Activated T-helper 1 cell treated with anti-CD3 and anti-CD28 coated beads, Interleukin-12 subunit alpha, Interleukin-12 subunit beta, Interleukin-2, Interleukin-4 antibody, amounts not matched to agents 30 ng/mL and 10 ng/mL and 1 ng/mL, durations not matched to agents 14 hours and 24 hours and 36 hours (primary cell): ENCODE data around the gene CBR3. TPM values are rescaled to one million over a fixed set of nuclear protein-coding genes. Genes with fewer than 3 reads are reported as not detected.
A peak's percentile ranks its signal among the peaks of the same experiment; 100 is the strongest.
"Not testable (repeated sequence)": the region's sequence is repeated elsewhere in the genome, so short reads cannot be mapped to it uniquely, and the experiment has no call there.

ENCODE experiments used
- DNase-seq: peaks from one replicate; pipeline ENCODE4 v3.0.0; 2021; ENCODE audit warnings: low spot score
- H3K27ac Mint-ChIP-seq: one replicate; pipeline ENCODE4 v1.8.0; 2021; ENCODE audit warnings: mild to moderate bottlenecking, mixed read lengths
- H3K27me3 Mint-ChIP-seq: one replicate; pipeline ENCODE4 v1.8.0; 2022; ENCODE audit warnings: mild to moderate bottlenecking, moderate library complexity, mixed read lengths; ENCODE audit not compliant: insufficient read depth
- H3K36me3 Mint-ChIP-seq: one replicate; pipeline ENCODE4 v1.8.0; 2021; ENCODE audit warnings: low read depth, mixed read lengths
- H3K4me1 Mint-ChIP-seq: one replicate; pipeline ENCODE4 v1.8.0; 2021; ENCODE audit warnings: low read depth, mixed read lengths
- H3K4me3 Mint-ChIP-seq: one replicate; pipeline ENCODE4 v1.8.0; 2021; ENCODE audit warnings: mild to moderate bottlenecking, moderate library complexity, mixed read lengths
- H3K9me3 Mint-ChIP-seq: one replicate; pipeline ENCODE4 v1.8.0; 2021; ENCODE audit warnings: mixed read lengths
- intact Hi-C: fragments of 100-400 bp; cut with micrococcal nuclease; formaldehyde crosslinking; loops from one replicate; pipeline ENCODE4 v1.15.1; 2024
- total RNA-seq: library from RNA; stranded (reverse); gene quantifications from 2 replicates; pipeline ENCODE4 v1.2.3, GENCODE V29; 2022

Gene CBR3
- total RNA-seq, 1 donor from 2014 or later, result 16.4 TPM

DNA sequence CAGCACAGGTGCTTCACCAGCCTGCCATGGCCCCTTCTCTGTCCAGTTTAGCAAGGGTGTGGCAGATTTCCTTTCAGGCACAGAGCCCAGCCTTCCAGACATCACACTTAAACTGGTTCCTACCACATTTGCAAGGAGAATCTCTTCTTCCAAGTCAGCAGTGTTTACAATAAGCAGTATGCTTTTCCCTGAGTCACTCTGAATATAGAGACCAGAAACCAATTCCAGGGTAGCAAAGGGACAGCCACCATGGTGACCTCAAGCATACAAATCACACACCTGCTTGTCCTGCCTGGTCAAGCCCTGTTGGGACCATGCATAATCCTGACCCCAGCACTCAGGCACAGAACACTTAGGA is 8.7 kb upstream of the CBR3 start:
- H3K36me3 Mint-ChIP-seq, result peaks cover 2% of the 10 kb centered on the region
- peaks cover 25% of the 10 kb centered on the region for H3K4me1 Mint-ChIP-seq
- intact Hi-C loops, result no loop called here
- no peak overlapping the region for H3K27ac Mint-ChIP-seq
- H3K9me3 Mint-ChIP-seq, result no peaks in the 10 kb centered on the region
- H3K27me3 Mint-ChIP-seq, result peaks cover 8% of the 10 kb centered on the region
- DNase-seq, result no peak
- H3K4me3 Mint-ChIP-seq, result no peak overlapping the region

GRCh38 chr21:36126621-36127110 is 8.2 kb upstream of the CBR3 start:
- Mint-ChIP-seq H3K9me3 (no peaks in the 10 kb centered on the region), H3K36me3 (peaks cover 2% of the 10 kb centered on the region), H3K4me1 (peaks cover 25% of the 10 kb centered on the region), H3K27ac (no peak overlapping the region), H3K4me3 (no peak overlapping the region), H3K27me3 (peaks cover 8% of the 10 kb centered on the region)
- intact Hi-C loops, result no loop called here
- no peak for DNase-seq

DNA sequence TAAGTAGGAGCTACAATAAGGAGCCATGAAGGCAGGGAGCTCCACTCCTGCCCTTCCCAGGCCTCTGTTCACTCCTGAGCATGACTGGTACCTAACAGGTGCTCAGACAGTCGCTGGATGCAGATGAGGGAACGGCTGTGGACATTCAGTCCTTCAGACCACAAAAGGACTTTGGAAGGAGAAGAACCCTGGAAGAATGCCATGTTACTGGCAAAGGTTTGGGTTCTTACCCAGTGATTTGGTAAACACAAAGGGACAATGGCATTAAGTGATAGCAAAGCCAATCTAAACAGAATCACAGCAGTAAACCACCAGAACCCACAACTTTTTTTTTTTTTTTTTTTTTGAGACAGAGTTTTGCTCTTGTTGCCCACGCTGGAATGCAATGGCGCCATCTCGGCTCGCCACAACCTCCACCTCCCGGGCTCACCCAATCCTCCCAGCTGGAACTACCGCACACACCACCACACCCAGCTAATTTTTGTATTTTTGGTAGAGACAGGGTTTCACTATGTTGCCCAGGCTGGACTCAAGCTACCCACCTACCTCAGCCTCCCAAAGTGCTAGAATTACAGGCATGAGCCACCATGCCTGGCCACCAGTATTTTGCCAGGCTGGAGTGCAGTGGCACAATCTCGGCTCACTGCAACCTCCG is 7.5 kb upstream of the CBR3 start:
- Mint-ChIP-seq H3K27ac (no peak overlapping the region), H3K27me3 (peaks cover 8% of the 10 kb centered on the region), H3K36me3 (peaks cover 4% of the 10 kb centered on the region), H3K9me3 (no peaks in the 10 kb centered on the region), H3K4me1 (peaks cover 25% of the 10 kb centered on the region), H3K4me3 (no peak overlapping the region)
- intact Hi-C loops, result no loop called here
- no peak for DNase-seq

- peaks cover 4% of the 10 kb centered on the region for H3K36me3 Mint-ChIP-seq
- intact Hi-C loops, result no loop called here
- no peak overlapping the region for H3K4me3 Mint-ChIP-seq
- H3K4me1 Mint-ChIP-seq, result peaks cover 25% of the 10 kb centered on the region
- no peaks in the 10 kb centered on the region for H3K9me3 Mint-ChIP-seq
- no peak for DNase-seq
- no peak overlapping the region for H3K27ac Mint-ChIP-seq
- H3K27me3 Mint-ChIP-seq, result peaks cover 8% of the 10 kb centered on the region
Measured at GRCh38 chr21:36127977-36128376, 6.9 kb upstream of the CBR3 start.

- Mint-ChIP-seq H3K27ac (no peak overlapping the region), H3K4me3 (peak overlapping the region; percentile 48), H3K9me3 (no peaks in the 10 kb centered on the region), H3K36me3 (peaks cover 4% of the 10 kb centered on the region), H3K4me1 (peaks cover 30% of the 10 kb centered on the region), H3K27me3 (peaks cover 8% of the 10 kb centered on the region)
- no peak for DNase-seq
- intact Hi-C loops, result no loop called here
Measured at GRCh38 chr21:36129219-36129618, 5.7 kb upstream of the CBR3 start.

DNA sequence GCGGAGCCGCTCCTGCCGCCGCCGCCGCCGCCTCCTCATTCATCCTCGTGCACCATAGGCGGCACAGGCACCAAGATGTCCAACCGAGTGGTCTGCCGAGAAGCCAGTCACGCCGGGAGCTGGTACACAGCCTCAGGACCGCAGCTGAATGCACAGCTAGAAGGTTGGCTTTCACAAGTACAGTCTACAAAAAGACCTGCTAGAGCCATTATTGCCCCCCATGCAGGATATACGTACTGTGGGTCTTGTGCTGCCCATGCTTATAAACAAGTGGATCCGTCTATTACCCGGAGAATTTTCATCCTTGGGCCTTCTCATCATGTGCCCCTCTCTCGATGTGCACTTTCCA is 4.5 kb upstream of the CBR3 start:
- H3K4me1 Mint-ChIP-seq, result peaks cover 29% of the 10 kb centered on the region
- H3K9me3 Mint-ChIP-seq, DNase-seq, H3K36me3 Mint-ChIP-seq: not testable (repeated sequence)
- peak overlapping the region; percentile 81 for H3K27ac Mint-ChIP-seq
- intact Hi-C loops, result loop anchor here (10.0 kb wide), 1 partner anchor 854 kb away; no protein-coding TSS in a partner anchor
- H3K27me3 Mint-ChIP-seq, result peaks cover 10% of the 10 kb centered on the region
- peak overlapping the region; percentile 84 for H3K4me3 Mint-ChIP-seq

- intact Hi-C loops, result loop anchor here (10.0 kb wide), 1 partner anchor 854 kb away; no protein-coding TSS in a partner anchor
Measured at GRCh38 chr21:36130839-36131238, 4.0 kb upstream of the CBR3 start.

DNA sequence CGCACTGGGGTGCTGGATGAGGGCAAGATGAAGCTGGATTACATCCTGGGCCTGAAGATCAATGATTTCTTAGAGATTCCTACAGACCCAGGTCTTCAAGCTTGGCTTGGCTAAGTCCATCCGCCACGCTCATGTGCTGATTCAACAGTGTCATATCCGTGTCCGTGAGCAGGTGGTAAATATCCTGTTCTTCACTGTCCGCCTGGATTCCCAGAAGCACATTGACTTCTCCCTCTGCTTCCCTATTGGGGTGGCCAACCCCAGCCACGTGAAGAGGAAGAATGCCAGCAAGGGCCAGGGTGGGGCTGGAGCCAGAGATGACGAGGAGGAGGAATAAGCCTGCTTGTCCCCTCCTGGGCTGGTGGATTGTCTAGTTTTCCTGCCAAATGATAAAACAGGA is 2.2 kb upstream of the CBR3 start:
- peaks cover 10% of the 10 kb centered on the region for H3K27me3 Mint-ChIP-seq
- H3K36me3 Mint-ChIP-seq, result peaks cover 8% of the 10 kb centered on the region
- no peaks in the 10 kb centered on the region for H3K9me3 Mint-ChIP-seq
- DNase-seq, result no peak
- H3K4me3 Mint-ChIP-seq, result no peak overlapping the region
- intact Hi-C loops, result loop anchor here (10.0 kb wide), 1 partner anchor 852 kb away; no protein-coding TSS in a partner anchor
- no peak overlapping the region for H3K27ac Mint-ChIP-seq
- H3K4me1 Mint-ChIP-seq, result peaks cover 31% of the 10 kb centered on the region

More at GRCh38 chr21:36130839-36131238, 4.0 kb upstream of the CBR3 start:
- not testable (repeated sequence) for H3K9me3 Mint-ChIP-seq, H3K36me3 Mint-ChIP-seq, DNase-seq, H3K27ac Mint-ChIP-seq
- H3K4me3 Mint-ChIP-seq, result peak overlapping the region; percentile 84
- H3K4me1 Mint-ChIP-seq, result peaks cover 27% of the 10 kb centered on the region
- peaks cover 10% of the 10 kb centered on the region for H3K27me3 Mint-ChIP-seq

GRCh38 chr21:36135391-36136102 is 668 bp downstream of the CBR3 start:
- DNase-seq, result peak; percentile 68
- H3K4me3 Mint-ChIP-seq, result peak overlapping the region; percentile 94
- H3K27ac Mint-ChIP-seq, result peak overlapping the region; percentile 94
- intact Hi-C loops, result loop anchor here (1.0 to 10.0 kb wide), 7 partner anchors 21 to 849 kb away; partner anchors contain the start of genes CHAF1B, DOP1B, MORC3 and SETD4
- no peaks in the 10 kb centered on the region for H3K9me3 Mint-ChIP-seq
- peaks cover 5% of the 10 kb centered on the region for H3K27me3 Mint-ChIP-seq
- peaks cover 17% of the 10 kb centered on the region for H3K36me3 Mint-ChIP-seq
- H3K4me1 Mint-ChIP-seq, result peaks cover 22% of the 10 kb centered on the region

DNA sequence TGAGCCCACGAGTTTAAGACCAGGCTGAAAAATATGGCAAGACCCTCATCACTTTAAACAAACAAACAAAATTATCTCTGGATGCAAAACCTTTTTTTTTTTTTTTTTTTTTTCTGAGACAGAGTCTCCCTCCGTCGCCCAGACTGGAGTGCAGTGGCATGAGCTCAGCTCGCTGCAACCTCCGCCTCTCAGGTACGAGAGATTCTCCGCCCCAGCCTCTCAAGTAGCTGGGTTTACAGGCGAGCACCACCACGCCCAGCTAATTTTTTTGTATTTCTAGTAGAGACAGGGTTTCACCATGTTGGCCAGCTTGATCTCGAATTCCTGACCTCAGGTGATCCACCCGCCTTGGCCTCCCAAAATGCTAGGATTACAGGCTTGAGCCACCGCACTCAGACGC is 4.9 kb downstream of the CBR3 start:
- H3K27ac Mint-ChIP-seq, DNase-seq, H3K27me3 Mint-ChIP-seq, H3K4me3 Mint-ChIP-seq, H3K9me3 Mint-ChIP-seq: not testable (repeated sequence)
- peaks cover 16% of the 10 kb centered on the region for H3K4me1 Mint-ChIP-seq
- intact Hi-C loops, result loop anchor here (10.0 kb wide), 1 partner anchor 845 kb away; no protein-coding TSS in a partner anchor
- H3K36me3 Mint-ChIP-seq, result peaks cover 23% of the 10 kb centered on the region

- Mint-ChIP-seq H3K4me1 (peaks cover 15% of the 10 kb centered on the region), H3K27ac (no peak overlapping the region), H3K36me3 (peaks cover 26% of the 10 kb centered on the region), H3K27me3 (no peaks in the 10 kb centered on the region), H3K4me3 (no peak overlapping the region), H3K9me3 (no peaks in the 10 kb centered on the region)
- intact Hi-C loops, result loop anchor here (1.0 kb wide), 4 partner anchors 15 to 190 kb away; partner anchors contain the start of gene DOP1B
- DNase-seq, result peak; percentile 76
Measured at GRCh38 chr21:36141513-36141925, 6.6 kb downstream of the CBR3 start.

GRCh38 chr21:36144233-36144632 is 9.4 kb downstream of the CBR3 start:
- H3K4me3 Mint-ChIP-seq, H3K27ac Mint-ChIP-seq, H3K9me3 Mint-ChIP-seq, intact Hi-C loops, DNase-seq, H3K27me3 Mint-ChIP-seq: not testable (repeated sequence)
- Mint-ChIP-seq H3K36me3 (peaks cover 16% of the 10 kb centered on the region), H3K4me1 (peaks cover 15% of the 10 kb centered on the region)

- no peaks in the 10 kb centered on the region for H3K9me3 Mint-ChIP-seq
- no peak for DNase-seq
- H3K4me3 Mint-ChIP-seq, result no peak overlapping the region
- peaks cover 24% of the 10 kb centered on the region for H3K4me1 Mint-ChIP-seq
- no peak overlapping the region for H3K27ac Mint-ChIP-seq
- H3K36me3 Mint-ChIP-seq, result peaks cover 13% of the 10 kb centered on the region
- intact Hi-C loops, result no loop called here
- no peaks in the 10 kb centered on the region for H3K27me3 Mint-ChIP-seq
Measured at GRCh38 chr21:36145259-36145658, 10.4 kb downstream of the CBR3 start.
